DND-41 (cell line): ENCODE measurements around the gene KLF5.

Experiments
- EZH2 ChIP-seq: IDR thresholded peaks from 3 replicates; pipeline ENCODE4 v1.6.1; 2012; ENCODE audit warnings: borderline replicate concordance, low read depth, mild to moderate bottlenecking, moderate library complexity, low read length, inconsistent platforms; ENCODE audit not compliant: severe bottlenecking
- TF ChIP-seq, protein P1 (sequence below): IDR thresholded peaks from 2 replicates; pipeline ENCODE4 v1.5.1; 2012; ENCODE audit warnings: borderline replicate concordance, low read length, moderate library complexity, mild to moderate bottlenecking; ENCODE audit not compliant: poor library complexity, severe bottlenecking; ENCODE audit errors: extremely low read depth

DNA sequence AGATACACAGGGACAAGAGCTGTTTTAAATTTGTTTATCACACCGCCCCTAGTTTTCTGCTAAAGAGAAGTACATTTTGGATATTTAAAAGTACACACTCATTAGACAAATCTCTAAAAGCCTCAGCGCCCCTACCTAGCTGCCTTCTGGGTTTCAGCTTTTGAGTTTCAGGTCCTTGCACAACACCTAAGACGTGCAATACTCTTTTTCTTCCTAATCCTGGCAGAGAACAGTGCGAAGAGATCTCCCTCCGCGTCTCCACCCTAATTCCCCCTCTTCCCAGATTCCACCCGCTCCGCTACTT is 421 bp upstream of the KLF5 start:
- no peak for TF ChIP-seq EZH2
- TF ChIP-seq, protein P1, sequence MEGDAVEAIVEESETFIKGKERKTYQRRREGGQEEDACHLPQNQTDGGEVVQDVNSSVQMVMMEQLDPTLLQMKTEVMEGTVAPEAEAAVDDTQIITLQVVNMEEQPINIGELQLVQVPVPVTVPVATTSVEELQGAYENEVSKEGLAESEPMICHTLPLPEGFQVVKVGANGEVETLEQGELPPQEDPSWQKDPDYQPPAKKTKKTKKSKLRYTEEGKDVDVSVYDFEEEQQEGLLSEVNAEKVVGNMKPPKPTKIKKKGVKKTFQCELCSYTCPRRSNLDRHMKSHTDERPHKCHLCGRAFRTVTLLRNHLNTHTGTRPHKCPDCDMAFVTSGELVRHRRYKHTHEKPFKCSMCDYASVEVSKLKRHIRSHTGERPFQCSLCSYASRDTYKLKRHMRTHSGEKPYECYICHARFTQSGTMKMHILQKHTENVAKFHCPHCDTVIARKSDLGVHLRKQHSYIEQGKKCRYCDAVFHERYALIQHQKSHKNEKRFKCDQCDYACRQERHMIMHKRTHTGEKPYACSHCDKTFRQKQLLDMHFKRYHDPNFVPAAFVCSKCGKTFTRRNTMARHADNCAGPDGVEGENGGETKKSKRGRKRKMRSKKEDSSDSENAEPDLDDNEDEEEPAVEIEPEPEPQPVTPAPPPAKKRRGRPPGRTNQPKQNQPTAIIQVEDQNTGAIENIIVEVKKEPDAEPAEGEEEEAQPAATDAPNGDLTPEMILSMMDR, result no peak
